Stimulated activated CD8-positive, alpha-beta memory T cell treated with anti-CD3 and anti-CD28 coated beads, Interleukin-4, amount 100 ng/mL, for 24 hours (primary cell): ENCODE data around the gene EHD4.

ENCODE experiments used
- DNase-seq: peaks from one replicate; pipeline ENCODE4 v3.0.0-alpha.2; 2020; ENCODE audit warnings: low read depth

Gene EHD4

GRCh38 chr15:41972253-41973242 is at the start of gene EHD4:
Gene EHD4, minus strand, starts transcription at chr15:41972557. Its CDS starts 63 bp downstream, at chr15:41972494.
- DNase-seq: peak; percentile 90

GRCh38 chr15:42021593-42021992 is 49.2 kb upstream of the EHD4 start:
- no peak for DNase-seq

- DNase-seq: no peak
Measured at GRCh38 chr15:42020713-42021273, 48.4 kb upstream of the EHD4 start, which contains the start of gene PLA2G4E. Gene PLA2G4E, minus strand, starts transcription at chr15:42021042. Its CDS starts 12 bp downstream, at chr15:42021030.

GRCh38 chr15:42018306-42019224 is 46.2 kb upstream of the EHD4 start:
- DNase-seq: no peak

GRCh38 chr15:42016971-42017370 is 44.6 kb upstream of the EHD4 start:
- DNase-seq: no peak

GRCh38 chr15:42014406-42014805 is 42.0 kb upstream of the EHD4 start:
- DNase-seq: no peak

GRCh38 chr15:42012928-42013482 is 40.6 kb upstream of the EHD4 start:
- DNase-seq: no peak

- no peak for DNase-seq
Measured at GRCh38 chr15:42012241-42012640, 39.9 kb upstream of the EHD4 start.

GRCh38 chr15:42011074-42011473 is 38.7 kb upstream of the EHD4 start:
- DNase-seq: no peak

GRCh38 chr15:42010434-42010833 is 38.1 kb upstream of the EHD4 start:
- no peak for DNase-seq

- DNase-seq: no peak
Measured at GRCh38 chr15:42009474-42009873, 37.1 kb upstream of the EHD4 start.

GRCh38 chr15:42009022-42009421 is 36.7 kb upstream of the EHD4 start:
- no peak for DNase-seq

- DNase-seq: no peak
Measured at GRCh38 chr15:42007386-42007785, 35.0 kb upstream of the EHD4 start.

GRCh38 chr15:42002333-42002732 is 30.0 kb upstream of the EHD4 start:
- no peak for DNase-seq

GRCh38 chr15:42001236-42001635 is 28.9 kb upstream of the EHD4 start:
- no peak for DNase-seq

- DNase-seq: no peak
Measured at GRCh38 chr15:41999290-42000285, 27.2 kb upstream of the EHD4 start.

GRCh38 chr15:41997845-41998244 is 25.5 kb upstream of the EHD4 start:
- no peak for DNase-seq

- no peak for DNase-seq
Measured at GRCh38 chr15:41996921-41997592, 24.7 kb upstream of the EHD4 start.

- no peak for DNase-seq
Measured at GRCh38 chr15:41996376-41996775, 24.0 kb upstream of the EHD4 start.

GRCh38 chr15:41995476-41995855 is 23.1 kb upstream of the EHD4 start:
- no peak for DNase-seq
